CD4-positive, alpha-beta memory T cell (primary cell): ENCODE results near the gene NCKAP5. TPM values are rescaled to one million over a fixed set of nuclear protein-coding genes. Genes with fewer than 3 reads are reported as not detected.

ENCODE experiments used
- CTCF ChIA-PET: fragments of 350-600 bp; sonication (Branson Sonifier 250); formaldehyde crosslinking; loops from one replicate; lab custom pipeline; 2021; ENCODE audit warnings: inconsistent platforms; ENCODE audit not compliant: partially characterized antibody; lab: Charles Lee
- POLR2A ChIA-PET: fragments of 350-600 bp; sonication (Branson Sonifier 250); formaldehyde crosslinking; loops from one replicate; lab custom pipeline; 2021; ENCODE audit not compliant: partially characterized antibody; lab: Charles Lee
- DNase-seq, 5 donors: peaks; one replicate each; pipeline versions ENCODE4 v3.0.0 to v3.0.0-alpha.2; 2020 to 2022; ENCODE audit warnings: mixed read lengths in 1 of 5
- H3K27ac ChIP-seq: one replicate; pipeline ENCODE4 v1.7.0; 2013; ENCODE audit warnings: low read depth, low read length
- H3K27me3 ChIP-seq: 2 replicates; pipeline ENCODE4 v1.7.0; 2013; ENCODE audit warnings: mild to moderate bottlenecking, low read length, moderate library complexity; ENCODE audit not compliant: insufficient read depth
- H3K36me3 ChIP-seq: 2 replicates; pipeline ENCODE4 v1.7.0; 2013; ENCODE audit warnings: mild to moderate bottlenecking, low read length, moderate library complexity; ENCODE audit not compliant: insufficient read depth
- H3K4me1 ChIP-seq: 2 replicates; pipeline ENCODE4 v1.7.0; 2013; ENCODE audit warnings: mild to moderate bottlenecking, low read length, moderate library complexity; ENCODE audit not compliant: insufficient read depth
- H3K4me3 ChIP-seq, 2 donors: one replicate each; pipeline ENCODE4 v1.7.0; 2013; ENCODE audit warnings: low read length in 2 of 2, mild to moderate bottlenecking in 1 of 2
- H3K9me3 ChIP-seq, 2 donors: one replicate each; pipeline ENCODE4 v1.7.0; 2013; ENCODE audit warnings: low read length in 2 of 2, control low read depth in 1 of 2; ENCODE audit not compliant: control insufficient read depth in 1 of 2
- H3K27ac Mint-ChIP-seq, 7 donors: one replicate each; pipeline ENCODE4 v1.8.0; 2020 to 2021; ENCODE audit warnings: mixed read lengths in 7 of 7, mild to moderate bottlenecking in 6 of 7, inconsistent platforms in 3 of 7, moderate library complexity in 3 of 7
- H3K27me3 Mint-ChIP-seq, 2 donors: one replicate each; pipeline ENCODE4 v1.8.0; 2020 to 2021; ENCODE audit warnings: mixed read lengths in 2 of 2
- H3K36me3 Mint-ChIP-seq, 2 donors: one replicate each; pipeline ENCODE4 v1.8.0; 2020 to 2021; ENCODE audit warnings: mixed read lengths in 2 of 2, inconsistent platforms in 1 of 2, mild to moderate bottlenecking in 1 of 2
- H3K4me1 Mint-ChIP-seq, 4 donors: one replicate each; pipeline ENCODE4 v1.8.0; 2020 to 2021; ENCODE audit warnings: mixed read lengths in 4 of 4, mild to moderate bottlenecking in 1 of 4
- H3K4me3 Mint-ChIP-seq, 8 donors: one replicate each; pipeline ENCODE4 v1.8.0; 2020 to 2021; ENCODE audit warnings: mixed read lengths in 8 of 8, mild to moderate bottlenecking in 7 of 8, moderate library complexity in 6 of 8, inconsistent platforms in 3 of 8
- H3K9me3 Mint-ChIP-seq, 8 donors: one replicate each; pipeline ENCODE4 v1.8.0; 2020 to 2021; ENCODE audit warnings: mixed read lengths in 8 of 8, mild to moderate bottlenecking in 5 of 8, inconsistent platforms in 3 of 8, moderate library complexity in 1 of 8
- intact Hi-C: fragments of 100-400 bp; cut with micrococcal nuclease; formaldehyde crosslinking; loops from one replicate; pipeline ENCODE4 v1.15.1; 2023
- polyA plus RNA-seq, 2 donors: library from polyadenylated mRNA; unstranded; fragments of 300-500 nt; fragmentation: Illumina TruSeq; gene quantifications; one replicate each; pipeline ENCODE4 v1.2.3, GENCODE V29; 2021
- total RNA-seq, 2 experiments: library from RNA; stranded (reverse); gene quantifications; one replicate each; pipeline ENCODE4 v1.2.3, GENCODE V29; 2021

Gene NCKAP5
- total and polyA plus RNA-seq, 4 experiments from 2014 or later: not detected

GRCh38 chr2:133541376-133541775, 26.9 kb downstream of the NCKAP5 start:
- Histone ChIP-seq H3K36me3 (no peaks in the 10 kb centered on the region), H3K4me1 (no peaks in the 10 kb centered on the region), H3K9me3 (no peaks in the 10 kb centered on the region), H3K27ac (no peak overlapping the region), H3K27me3 (no peaks in the 10 kb centered on the region), H3K4me3 (no peak overlapping the region)
- H3K27ac Mint-ChIP-seq: no peak overlapping the region
- CTCF ChIA-PET: no interaction called here
- POLR2A ChIA-PET: no interaction called here
- no peaks in the 10 kb centered on the region for H3K4me1 Mint-ChIP-seq
- no peaks in the 10 kb centered on the region for H3K36me3 Mint-ChIP-seq
- peaks cover 0 to 13% (median 0%) of the 10 kb centered on the region in 8 donors for H3K9me3 Mint-ChIP-seq
- intact Hi-C loops: no loop called here
- H3K4me3 Mint-ChIP-seq: no peak overlapping the region
- H3K27me3 Mint-ChIP-seq: peaks cover 0 to under 1% of the 10 kb centered on the region in 2 donors
- DNase-seq: no peak

DNA sequence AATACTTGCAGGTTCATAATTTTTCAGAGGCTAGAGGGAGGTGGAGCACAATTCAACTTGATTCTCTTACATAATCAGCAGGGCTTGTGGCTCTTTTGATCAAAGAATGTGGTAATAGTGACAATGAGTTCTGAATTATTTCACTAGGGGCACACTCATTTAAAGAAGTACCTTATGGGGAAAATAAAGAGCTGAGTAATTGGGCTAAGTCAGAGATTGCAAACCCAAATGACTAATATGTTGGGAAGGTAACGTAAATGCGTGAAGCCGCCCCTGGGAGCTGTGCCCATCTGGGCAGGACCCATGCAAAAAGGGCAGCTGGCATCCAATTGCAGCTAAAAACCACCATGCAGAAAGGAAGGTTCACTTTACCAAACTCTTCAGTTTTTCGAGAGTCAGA, 35.3 kb downstream of the NCKAP5 start:
- no peaks in the 10 kb centered on the region for H3K36me3 ChIP-seq
- no peak overlapping the region for H3K27ac ChIP-seq
- H3K4me1 ChIP-seq: no peaks in the 10 kb centered on the region
- Mint-ChIP-seq H3K9me3 (peaks cover 0 to 3% (median 0%) of the 10 kb centered on the region in 8 donors), H3K27ac (no peak overlapping the region), H3K27me3 (peaks cover 0 to 2% of the 10 kb centered on the region in 2 donors), H3K36me3 (no peaks in the 10 kb centered on the region), H3K4me3 (no peak overlapping the region), H3K4me1 (no peaks in the 10 kb centered on the region)
- ChIA-PET CTCF (no interaction called here), POLR2A (no interaction called here)
- H3K9me3 ChIP-seq: no peaks in the 10 kb centered on the region
- no peak for DNase-seq
- no peaks in the 10 kb centered on the region for H3K27me3 ChIP-seq
- intact Hi-C loops: no loop called here
- no peak overlapping the region for H3K4me3 ChIP-seq

DNA sequence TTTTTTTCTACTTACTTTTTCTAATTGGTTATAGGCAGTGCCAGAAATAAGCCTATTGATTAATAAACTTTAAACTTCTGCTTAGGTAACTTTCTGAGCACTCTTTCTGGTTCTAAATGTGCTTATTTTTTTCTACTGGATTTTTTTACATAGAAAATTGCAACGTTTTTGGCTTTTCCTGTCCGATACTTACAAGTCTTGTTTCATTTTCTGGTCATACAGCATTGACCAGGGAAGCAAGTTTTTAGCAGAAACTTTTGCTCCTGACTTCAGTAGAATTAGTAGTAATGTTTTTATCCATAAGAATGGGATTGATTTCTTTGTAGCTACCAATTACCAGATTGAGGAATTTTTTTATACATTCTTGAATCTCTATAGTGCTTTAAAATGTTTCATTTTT, 36.9 kb downstream of the NCKAP5 start:
- H3K36me3 Mint-ChIP-seq: no peaks in the 10 kb centered on the region
- peaks cover 0 to 3% (median 0%) of the 10 kb centered on the region in 8 donors for H3K9me3 Mint-ChIP-seq
- ChIA-PET CTCF (no interaction called here), POLR2A (no interaction called here)
- H3K4me3 Mint-ChIP-seq: no peak overlapping the region
- no peak for DNase-seq
- no peaks in the 10 kb centered on the region for H3K4me1 Mint-ChIP-seq
- Histone ChIP-seq H3K36me3 (no peaks in the 10 kb centered on the region), H3K4me3 (no peak overlapping the region), H3K9me3 (no peaks in the 10 kb centered on the region), H3K27ac (no peak overlapping the region), H3K4me1 (no peaks in the 10 kb centered on the region), H3K27me3 (no peaks in the 10 kb centered on the region)
- no peak overlapping the region for H3K27ac Mint-ChIP-seq
- intact Hi-C loops: no loop called here
- peaks cover 0 to 1% of the 10 kb centered on the region in 2 donors for H3K27me3 Mint-ChIP-seq

GRCh38 chr2:133530645-133531044, 37.6 kb downstream of the NCKAP5 start:
- Mint-ChIP-seq H3K27ac (no peak overlapping the region), H3K4me1 (no peaks in the 10 kb centered on the region), H3K27me3 (no peaks in the 10 kb centered on the region), H3K36me3 (no peaks in the 10 kb centered on the region), H3K4me3 (no peak overlapping the region), H3K9me3 (peaks cover 0 to 3% (median 0%) of the 10 kb centered on the region in 8 donors)
- CTCF ChIA-PET: no interaction called here
- DNase-seq: no peak
- Histone ChIP-seq H3K27me3 (no peaks in the 10 kb centered on the region), H3K9me3 (no peaks in the 10 kb centered on the region), H3K4me3 (no peak overlapping the region), H3K4me1 (no peaks in the 10 kb centered on the region), H3K36me3 (no peaks in the 10 kb centered on the region), H3K27ac (no peak overlapping the region)
- intact Hi-C loops: no loop called here
- POLR2A ChIA-PET: no interaction called here

DNA sequence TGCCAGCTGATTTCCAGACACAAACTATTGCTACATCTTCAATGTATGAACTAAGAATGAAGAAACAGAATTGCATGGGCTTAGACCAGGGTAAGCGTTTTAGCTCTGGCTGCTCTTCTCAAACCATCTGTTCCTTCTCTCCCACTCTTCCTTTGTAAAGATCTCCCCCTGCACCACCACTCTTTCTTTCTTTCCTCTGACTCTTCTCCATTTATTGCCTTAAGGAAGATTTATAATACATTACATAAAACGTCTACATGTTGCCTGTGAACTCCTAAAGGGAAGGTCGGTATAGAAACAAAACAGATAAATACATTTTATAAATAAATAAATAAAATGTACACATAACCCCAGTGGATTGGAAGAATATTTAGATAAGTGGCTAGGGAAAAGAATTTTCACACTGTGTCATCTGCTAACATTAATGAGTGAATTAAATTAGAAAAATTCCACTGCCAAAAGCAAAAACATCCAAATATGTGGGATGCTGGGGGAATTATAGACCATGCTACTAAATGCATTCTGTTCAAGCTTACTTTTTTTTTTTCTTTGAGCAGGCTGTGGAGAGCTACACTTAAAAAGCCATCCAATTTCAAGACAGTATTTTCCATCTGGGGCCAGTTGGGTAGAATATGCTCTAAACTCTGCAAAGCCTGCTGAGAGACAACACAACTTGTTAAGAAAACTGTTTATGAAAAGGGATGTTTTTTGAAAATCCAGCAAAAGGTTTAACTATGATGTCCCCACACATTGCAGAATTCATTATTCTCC, 41.5 kb downstream of the NCKAP5 start:
- Histone ChIP-seq H3K27me3 (no peaks in the 10 kb centered on the region), H3K27ac (no peak overlapping the region), H3K4me3 (no peak overlapping the region), H3K9me3 (no peaks in the 10 kb centered on the region), H3K36me3 (no peaks in the 10 kb centered on the region), H3K4me1 (no peaks in the 10 kb centered on the region)
- Mint-ChIP-seq H3K27ac (no peak overlapping the region), H3K4me3 (no peak overlapping the region), H3K36me3 (no peaks in the 10 kb centered on the region), H3K4me1 (no peaks in the 10 kb centered on the region), H3K27me3 (no peaks in the 10 kb centered on the region), H3K9me3 (peaks cover 0 to 3% (median 0%) of the 10 kb centered on the region in 8 donors)
- no peak for DNase-seq
- ChIA-PET CTCF (no interaction called here), POLR2A (no interaction called here)
- intact Hi-C loops: no loop called here

DNA sequence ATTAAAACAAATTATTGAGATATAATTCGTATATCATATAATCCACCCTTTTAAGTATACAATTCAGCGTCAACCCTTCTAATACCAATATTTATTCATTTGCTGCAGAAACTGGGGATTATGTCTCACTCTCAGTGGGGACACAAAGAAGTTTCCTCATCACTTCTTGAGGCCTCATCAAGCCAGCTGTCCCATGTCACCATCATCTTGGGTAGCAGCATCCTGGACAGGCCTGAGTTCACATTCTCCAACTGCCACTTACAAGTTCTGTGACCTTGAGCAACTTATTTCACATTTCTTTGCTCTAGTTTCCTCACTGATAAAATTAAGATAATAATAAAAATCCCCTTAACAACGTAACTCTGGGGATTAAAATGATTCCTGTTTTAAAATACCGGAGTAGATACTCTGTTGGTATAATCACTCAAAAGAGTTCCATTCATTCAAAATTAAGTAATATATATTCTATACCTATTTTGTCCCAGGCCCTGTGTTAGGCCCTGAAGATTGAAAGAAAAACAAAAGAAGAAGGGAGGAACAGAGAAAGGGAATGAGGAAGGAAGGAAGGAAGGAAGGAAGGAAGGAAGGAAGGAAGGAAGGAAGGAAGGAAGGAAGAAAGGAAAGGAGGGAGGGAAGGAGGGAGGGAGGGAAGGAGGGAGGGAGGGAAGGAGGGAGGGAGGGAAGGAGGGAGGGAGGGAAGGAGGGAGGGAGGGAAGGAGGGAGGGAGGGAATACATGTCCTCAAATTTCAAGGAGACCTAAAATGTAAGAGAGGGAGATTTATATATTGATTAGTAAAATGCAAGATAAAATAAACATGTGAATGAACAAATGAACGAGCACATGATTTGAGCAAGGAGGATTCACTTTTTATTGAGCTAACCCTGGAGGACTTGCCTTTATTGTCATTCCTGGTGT, 42.4 kb downstream of the NCKAP5 start:
- H3K4me3 Mint-ChIP-seq: no peak overlapping the region

GRCh38 chr2:133525090-133525489, 43.2 kb downstream of the NCKAP5 start:
- H3K27ac Mint-ChIP-seq: no peak overlapping the region

More for the DNA sequence above, 42.4 kb downstream of the NCKAP5 start:
- Histone ChIP-seq H3K27me3 (no peaks in the 10 kb centered on the region), H3K36me3 (no peaks in the 10 kb centered on the region), H3K4me3 (no peak overlapping the region), H3K4me1 (no peaks in the 10 kb centered on the region), H3K27ac (no peak overlapping the region), H3K9me3 (no peaks in the 10 kb centered on the region)
- DNase-seq: no peak
- Mint-ChIP-seq H3K27me3 (no peaks in the 10 kb centered on the region), H3K4me1 (no peaks in the 10 kb centered on the region), H3K9me3 (peaks cover 0 to 3% (median 0%) of the 10 kb centered on the region in 8 donors), H3K27ac (no peak overlapping the region), H3K36me3 (no peaks in the 10 kb centered on the region)
- POLR2A ChIA-PET: no interaction called here
- intact Hi-C loops: no loop called here
- CTCF ChIA-PET: no interaction called here

More at GRCh38 chr2:133525090-133525489, 43.2 kb downstream of the NCKAP5 start:
- no peak for DNase-seq
- Histone ChIP-seq H3K4me3 (no peak overlapping the region), H3K27me3 (no peaks in the 10 kb centered on the region), H3K36me3 (no peaks in the 10 kb centered on the region), H3K27ac (no peak overlapping the region), H3K4me1 (no peaks in the 10 kb centered on the region), H3K9me3 (no peaks in the 10 kb centered on the region)
- H3K9me3 Mint-ChIP-seq: peaks cover 0 to 3% (median 0%) of the 10 kb centered on the region in 8 donors
- H3K36me3 Mint-ChIP-seq: no peaks in the 10 kb centered on the region
- POLR2A ChIA-PET: no interaction called here
- intact Hi-C loops: no loop called here
- CTCF ChIA-PET: no interaction called here
- H3K27me3 Mint-ChIP-seq: no peaks in the 10 kb centered on the region
- no peaks in the 10 kb centered on the region for H3K4me1 Mint-ChIP-seq
- H3K4me3 Mint-ChIP-seq: no peak overlapping the region
